HPDE6-E6E7 (cell line): ENCODE data around the gene TBR1.

ENCODE experiments used
- DNase-seq: peaks from one replicate; pipeline ENCODE4 v3.0.0; 2011; ENCODE audit warnings: missing footprints; ENCODE audit errors: extremely low spot score

Gene TBR1

GRCh38 chr2:161427664-161428587 is 11.8 kb downstream of the TBR1 start:
- DNase-seq, result no peak

GRCh38 chr2:161430386-161430785 is 14.3 kb downstream of the TBR1 start:
- no peak for DNase-seq

- DNase-seq, result no peak
Measured at GRCh38 chr2:161432107-161432506, 16.0 kb downstream of the TBR1 start.

- DNase-seq, result no peak
Measured at GRCh38 chr2:161434118-161434517, 18.0 kb downstream of the TBR1 start.

GRCh38 chr2:161436411-161436810 is 20.3 kb downstream of the TBR1 start:
- no peak for DNase-seq

- no peak for DNase-seq
Measured at GRCh38 chr2:161438598-161438997, 22.5 kb downstream of the TBR1 start.

GRCh38 chr2:161445097-161445496 is 29.0 kb downstream of the TBR1 start:
- DNase-seq, result no peak

- DNase-seq, result no peak
Measured at GRCh38 chr2:161448431-161448830, 32.3 kb downstream of the TBR1 start.

GRCh38 chr2:161471631-161472030 is 55.5 kb downstream of the TBR1 start:
- no peak for DNase-seq

- no peak for DNase-seq
Measured at GRCh38 chr2:161474920-161475319, 58.8 kb downstream of the TBR1 start.
